Thymus (tissue), 11 donors: ENCODE results near the gene ZC3H18. TPM values are rescaled to one million over a fixed set of nuclear protein-coding genes. Genes with fewer than 3 reads are reported as not detected.

ENCODE experiments used
- DNase-seq, 9 donors: peaks; one replicate each; pipeline ENCODE4 v3.0.0-alpha.2; 2013; ENCODE audit warnings: low spot score in 9 of 9, low read depth in 6 of 9, missing footprints in 1 of 9
- H3K27ac ChIP-seq, 2 donors: one replicate each; pipeline ENCODE4 v1.5.1; 2013; ENCODE audit warnings: control low read depth in 1 of 2, low read depth in 1 of 2, low read length in 1 of 2, mild to moderate bottlenecking in 1 of 2, moderate library complexity in 1 of 2
- H3K27me3 ChIP-seq, 2 donors: one replicate each; pipeline ENCODE4 v1.5.1; 2013; ENCODE audit warnings: low read length in 1 of 2; ENCODE audit not compliant: control insufficient read depth in 2 of 2, insufficient read depth in 1 of 2
- H3K36me3 ChIP-seq, 2 donors: one replicate each; pipeline ENCODE4 v1.5.1; 2013; ENCODE audit warnings: low read length in 1 of 2, mild to moderate bottlenecking in 1 of 2, moderate library complexity in 1 of 2; ENCODE audit not compliant: control insufficient read depth in 2 of 2, insufficient read depth in 2 of 2
- H3K4me1 ChIP-seq, 2 donors: one replicate each; pipeline ENCODE4 v1.5.1; 2013; ENCODE audit warnings: low read length in 2 of 2; ENCODE audit not compliant: control insufficient read depth in 2 of 2, insufficient read depth in 2 of 2
- H3K4me3 ChIP-seq, 2 donors: one replicate each; pipeline ENCODE4 v1.5.1; 2013; ENCODE audit warnings: low read length in 2 of 2, control low read depth in 1 of 2, mild to moderate bottlenecking in 1 of 2
- H3K9me3 ChIP-seq, 2 donors: one replicate each; pipeline ENCODE4 v1.5.1; 2013; ENCODE audit warnings: low read length in 1 of 2, mild to moderate bottlenecking in 1 of 2; ENCODE audit not compliant: control insufficient read depth in 2 of 2, insufficient read depth in 1 of 2
- WGBS: extraction: QIAGEN DNeasy Blood & Tissue Kit; methylation state at CpG from one replicate; pipeline ENCODE4 v1.1.7; 2013; 5-methylcytosine and 5-hydroxymethylcytosine counted together
- polyA plus RNA-seq: library from polyadenylated mRNA; stranded (reverse); fragments of 200-250 nt; gene quantifications from one replicate; pipeline ENCODE4 v1.2.3, GENCODE V29; 2013
- total RNA-seq: library from RNA; stranded (reverse); fragments of 120-200 nt; gene quantifications from one replicate; pipeline ENCODE4 v1.2.4, GENCODE V29; 2013
- donor health status: healthy.

ZC3H18 gene
- total and polyA plus RNA-seq, 2 donors = 11.2 to 28.9 TPM

DNA sequence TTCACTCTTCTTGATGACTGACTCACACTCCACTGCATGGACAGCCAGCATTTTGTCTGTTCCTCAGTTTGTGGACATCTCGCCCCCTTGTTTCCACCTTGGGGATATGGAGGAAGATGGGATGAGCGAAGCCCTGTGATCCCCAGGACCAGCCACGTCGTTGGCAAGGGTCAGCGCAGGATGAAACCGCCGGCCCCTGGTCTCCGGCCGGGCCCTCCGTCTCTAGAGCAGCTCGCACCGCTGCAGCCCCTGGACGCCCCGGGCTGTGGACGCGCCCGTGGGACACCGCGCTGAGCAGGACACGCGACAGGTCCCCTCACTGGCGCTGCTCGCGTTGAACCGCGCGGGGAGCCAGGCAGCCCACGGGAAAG lies 604 bp upstream of the ZC3H18 start:
- DNase-seq = peak in 1 of 9 donors; percentile 13
- 6% methylated on average over 28 of the region's 28 CpGs for WGBS

GRCh38 chr16:88570691-88571092 lies 489 bp downstream of the ZC3H18 start:
- Histone ChIP-seq H3K9me3 (peaks cover 0 to 8% of the 10 kb centered on the region in 2 donors), H3K4me3 (peak overlapping the region; percentile 66 to 73), H3K4me1 (peaks cover 12 to 20% of the 10 kb centered on the region in 2 donors), H3K27me3 (no peaks in the 10 kb centered on the region), H3K27ac (peak overlapping the region; percentile 50 to 83), H3K36me3 (peaks cover 16 to 20% of the 10 kb centered on the region in 2 donors)
- under 1% methylated on average over 35 of the region's 35 CpGs for WGBS
- peak in 2 of 9 donors; percentile 42 to 58 for DNase-seq

More for the DNA sequence above, 604 bp upstream of the ZC3H18 start:
- Histone ChIP-seq H3K36me3 (peaks cover 12 to 15% of the 10 kb centered on the region in 2 donors), H3K27ac (peak overlapping the region; percentile 51 to 54), H3K4me1 (peaks cover 12 to 20% of the 10 kb centered on the region in 2 donors), H3K27me3 (no peaks in the 10 kb centered on the region), H3K9me3 (peaks cover 0 to 8% of the 10 kb centered on the region in 2 donors), H3K4me3 (peak overlapping the region; percentile 66)

- WGBS = 98% methylated on average over 11 of the region's 11 CpGs
- DNase-seq = no peak
- H3K4me3 ChIP-seq = no peak overlapping the region
- H3K27me3 ChIP-seq = no peaks in the 10 kb centered on the region
- no peaks in the 10 kb centered on the region for H3K9me3 ChIP-seq
- peaks cover 12 to 27% of the 10 kb centered on the region in 2 donors for H3K4me1 ChIP-seq
- peaks cover 58 to 62% of the 10 kb centered on the region in 2 donors for H3K36me3 ChIP-seq
- H3K27ac ChIP-seq = no peak overlapping the region
These were observed 5.0 kb downstream of the ZC3H18 start for GRCh38 chr16:88575251-88575650.

DNA sequence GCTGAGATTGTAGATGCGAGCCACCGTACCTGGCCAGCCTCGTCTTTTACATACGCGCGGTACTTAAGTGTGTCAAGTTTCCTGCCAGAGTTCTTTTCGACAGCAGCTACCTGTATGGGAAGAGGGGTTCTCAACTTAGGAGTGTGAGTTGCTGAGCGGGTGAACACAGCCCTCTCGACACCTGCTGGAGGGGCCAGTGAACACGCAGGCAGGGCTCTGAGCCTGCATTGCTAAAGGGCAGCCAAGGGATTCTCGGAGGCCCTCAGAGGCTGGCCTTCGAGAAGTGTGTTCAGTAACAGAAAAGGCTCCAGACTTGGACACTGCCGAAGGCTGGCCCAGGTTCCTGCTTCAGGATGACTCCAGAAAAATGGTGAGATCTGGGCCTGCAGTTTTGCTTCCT lies 6.1 kb downstream of the ZC3H18 start:
- no peak for DNase-seq
- H3K36me3 ChIP-seq = peaks cover 68 to 72% of the 10 kb centered on the region in 2 donors
- no peak overlapping the region for H3K4me3 ChIP-seq
- peaks cover 6 to 21% of the 10 kb centered on the region in 2 donors for H3K4me1 ChIP-seq
- no peaks in the 10 kb centered on the region for H3K9me3 ChIP-seq
- no peak overlapping the region for H3K27ac ChIP-seq
- no peaks in the 10 kb centered on the region for H3K27me3 ChIP-seq
- 98% methylated on average over 13 of the region's 13 CpGs for WGBS

- WGBS = 97% methylated on average over 20 of the region's 20 CpGs
- H3K27ac ChIP-seq = no peak overlapping the region
These were observed 7.0 kb downstream of the ZC3H18 start for GRCh38 chr16:88577166-88577565.

GRCh38 chr16:88578446-88579313 lies 8.5 kb downstream of the ZC3H18 start:
- no peaks in the 10 kb centered on the region for H3K27me3 ChIP-seq
- H3K27ac ChIP-seq = peak overlapping the region in 1 of 2 donors; percentile 73
- WGBS = 91% methylated on average over 26 of the region's 26 CpGs
- H3K4me3 ChIP-seq = no peak overlapping the region
- DNase-seq = peak in 2 of 9 donors; percentile 47 to 63
- H3K9me3 ChIP-seq = no peaks in the 10 kb centered on the region
- H3K36me3 ChIP-seq = peaks cover 71 to 78% of the 10 kb centered on the region in 2 donors
- H3K4me1 ChIP-seq = peaks cover 0 to 21% of the 10 kb centered on the region in 2 donors

More at GRCh38 chr16:88577166-88577565, 7.0 kb downstream of the ZC3H18 start:
- Histone ChIP-seq H3K27me3 (no peaks in the 10 kb centered on the region), H3K36me3 (peaks cover 68 to 73% of the 10 kb centered on the region in 2 donors), H3K4me1 (peaks cover 0 to 17% of the 10 kb centered on the region in 2 donors), H3K4me3 (no peak overlapping the region), H3K9me3 (no peaks in the 10 kb centered on the region)
- DNase-seq = no peak

GRCh38 chr16:88580371-88580770 lies 10.2 kb downstream of the ZC3H18 start:
- H3K27ac ChIP-seq = no peak overlapping the region
- H3K9me3 ChIP-seq = no peaks in the 10 kb centered on the region
- WGBS = 99% methylated on average over 16 of the region's 16 CpGs
- H3K36me3 ChIP-seq = peaks cover 71 to 77% of the 10 kb centered on the region in 2 donors
- no peak overlapping the region for H3K4me3 ChIP-seq
- H3K27me3 ChIP-seq = no peaks in the 10 kb centered on the region
- DNase-seq = no peak
- peaks cover 0 to 21% of the 10 kb centered on the region in 2 donors for H3K4me1 ChIP-seq

DNA sequence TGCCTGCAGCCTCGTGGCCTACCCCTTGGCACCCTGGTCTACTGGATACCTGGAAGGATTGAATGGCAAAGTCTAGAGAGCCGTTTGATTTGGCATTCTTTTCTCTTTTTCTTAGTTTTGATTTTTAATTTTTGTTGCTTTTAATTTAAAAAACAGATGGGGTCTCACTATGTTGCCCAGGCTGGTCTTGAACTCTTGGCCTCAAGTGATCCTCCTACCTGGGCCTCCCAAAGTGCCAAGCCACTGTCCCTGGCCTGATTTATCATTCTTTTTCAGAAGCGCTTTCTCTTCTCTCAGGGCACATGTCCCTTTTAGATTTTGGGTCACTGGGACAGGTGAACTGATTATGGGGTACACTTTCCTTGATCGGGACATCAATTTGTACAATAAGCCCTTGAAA lies 10.8 kb downstream of the ZC3H18 start:
- Histone ChIP-seq H3K27me3 (no peaks in the 10 kb centered on the region), H3K27ac (no peak overlapping the region), H3K36me3 (peaks cover 77 to 82% of the 10 kb centered on the region in 2 donors), H3K4me1 (peaks cover 0 to 21% of the 10 kb centered on the region in 2 donors), H3K4me3 (no peak overlapping the region), H3K9me3 (no peaks in the 10 kb centered on the region)
- DNase-seq = no peak
- 98% methylated on average over 4 of the region's 4 CpGs for WGBS

GRCh38 chr16:88582912-88583575 lies 12.8 kb downstream of the ZC3H18 start:
- 93% methylated on average over 14 of the region's 14 CpGs for WGBS
- Histone ChIP-seq H3K27me3 (no peaks in the 10 kb centered on the region), H3K27ac (no peak overlapping the region), H3K36me3 (peaks cover 76 to 80% of the 10 kb centered on the region in 2 donors), H3K9me3 (no peaks in the 10 kb centered on the region), H3K4me3 (no peak overlapping the region), H3K4me1 (peaks cover 0 to 21% of the 10 kb centered on the region in 2 donors)
- DNase-seq = no peak
